K562 (cell line): Measurements from ENCODE around the gene ARPC4.

Experiments
- CHCHD3 ChIP-seq: fragments of 250-450 bp; sonication (Bioruptor Pico); IDR thresholded peaks from 2 replicates; pipeline ENCODE4 v2.1.2; 2022; ENCODE audit warnings: mild to moderate bottlenecking
- EP300 ChIP-seq: IDR thresholded peaks from 2 replicates; pipeline ENCODE4 v1.6.1; 2012; ENCODE audit warnings: low read length, improper control_type of control experiment
- ERF ChIP-seq: fragments of 450-650 bp; formaldehyde crosslinking; IDR thresholded peaks from 2 replicates; pipeline ENCODE4 v1.4.0; 2020; ENCODE audit warnings: mild to moderate bottlenecking, mixed read lengths
- EWSR1 ChIP-seq: fragments of 450-650 bp; IDR thresholded peaks from 2 replicates; pipeline ENCODE4 v1.6.1; 2018; ENCODE audit warnings: borderline replicate concordance, mild to moderate bottlenecking, low read depth, moderate library complexity; ENCODE audit not compliant: partially characterized antibody
- NCOA2 ChIP-seq, 2 experiments: fragments of 450-650 bp; IDR thresholded peaks; 2 replicates each; pipeline ENCODE4 v1.6.1; 2018; ENCODE audit warnings: mild to moderate bottlenecking in 2 of 2, moderate library complexity in 1 of 2; ENCODE audit not compliant: partially characterized antibody in 2 of 2
- RCOR1 ChIP-seq, 2 experiments: IDR thresholded peaks; 2 replicates each; pipeline ENCODE4 v1.6.1; 2012; ENCODE audit warnings: low read depth in 2 of 2, low read length in 2 of 2, borderline replicate concordance in 1 of 2, improper control_type of control experiment in 1 of 2
- ZNF384 ChIP-seq: IDR thresholded peaks from 2 replicates; pipeline ENCODE4 v1.6.1; 2012; ENCODE audit warnings: low read depth, low read length, improper control_type of control experiment
- TF ChIP-seq, protein P1 (sequence below), 3 experiments: IDR thresholded peaks in 2 of 3; conservative IDR thresholded peaks in 1 of 3; 2 replicates each; pipeline ENCODE4 v1.5.1; 2011 to 2012; ENCODE audit warnings: low read length in 3 of 3, mild to moderate bottlenecking in 3 of 3, control low read depth in 2 of 3, improper control_type of control experiment in 1 of 3, inconsistent platforms in 1 of 3, low read depth in 1 of 3, mixed read lengths in 1 of 3, moderate library complexity in 1 of 3; ENCODE audit not compliant: insufficient read depth in 2 of 3
- TF ChIP-seq, protein P2 (sequence below): sonication (generic); formaldehyde crosslinking; IDR thresholded peaks from 2 replicates; pipeline ENCODE4 v1.8.1; 2023; ENCODE audit warnings: mild to moderate bottlenecking, missing genetic modification reagents
- TF ChIP-seq, protein P3 (sequence below): fragments of 450-650 bp; conservative IDR thresholded peaks from 2 replicates; pipeline ENCODE4 v1.6.1; 2016; ENCODE audit warnings: missing genetic modification characterization, low read depth, mild to moderate bottlenecking, control low read depth, missing compliant biosample characterization
- TF ChIP-seq, protein P4 (sequence below): sonication (generic); formaldehyde crosslinking; IDR thresholded peaks from 2 replicates; pipeline ENCODE4 v1.8.0; 2022; ENCODE audit warnings: mild to moderate bottlenecking, missing genetic modification reagents
- TF ChIP-seq, protein P5 (sequence below): sonication (generic); formaldehyde crosslinking; IDR thresholded peaks from 2 replicates; pipeline ENCODE4 v1.8.0; 2023; ENCODE audit warnings: mild to moderate bottlenecking, missing genetic modification reagents
- TF ChIP-seq, protein P6 (sequence below): fragments of 450-650 bp; formaldehyde crosslinking; IDR thresholded peaks from 2 replicates; pipeline ENCODE4 v1.4.0; 2020; ENCODE audit warnings: mild to moderate bottlenecking, moderate library complexity

DNA sequence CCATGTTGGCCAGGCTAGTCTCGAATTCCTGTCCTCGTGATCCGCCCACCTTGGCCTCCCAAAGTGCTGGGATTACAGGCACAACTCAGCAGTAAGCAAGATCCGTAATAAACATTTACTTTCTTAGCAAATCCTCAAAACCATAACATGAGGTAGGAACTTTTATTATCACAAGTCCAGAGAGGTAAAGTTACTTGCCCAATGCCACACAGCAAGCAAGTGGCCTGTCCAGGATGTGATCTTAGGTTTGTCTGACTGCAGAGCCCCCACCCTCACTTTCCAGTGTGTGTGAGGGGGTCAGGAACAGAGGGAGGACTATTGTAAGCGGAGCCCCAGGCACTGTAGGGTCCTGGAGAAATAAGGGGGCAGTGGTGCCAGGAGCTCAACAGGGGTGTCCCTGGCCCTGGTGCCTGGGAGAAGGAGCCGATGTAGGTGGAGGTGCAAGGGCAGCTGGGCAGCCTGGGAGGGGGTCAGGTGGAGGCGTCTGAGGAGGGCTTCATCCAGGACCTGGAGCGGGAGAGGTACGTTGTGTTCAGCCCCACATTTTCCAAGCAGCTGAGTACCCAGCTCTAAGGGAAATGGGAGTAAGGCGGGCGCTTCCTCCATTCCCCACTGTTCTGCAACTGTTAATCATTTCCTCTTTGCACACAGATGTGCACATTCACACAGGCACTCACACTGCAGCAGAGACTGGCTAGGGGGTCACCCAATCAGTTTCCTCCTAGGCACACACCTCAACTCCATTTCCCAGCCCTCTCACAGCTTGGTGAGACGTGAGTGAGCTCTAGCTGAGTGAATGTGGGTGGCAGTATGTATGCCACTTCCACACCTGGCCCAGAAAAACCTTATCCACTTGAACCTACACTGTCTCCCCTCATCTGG lies 45.1 kb downstream of the ARPC4 start:
- TF ChIP-seq EWSR1 (no peak), NCOA2 (IDR thresholded peaks at IDR 0.05; ENCODE audit: partially characterized antibody in 2 of 2) (no peak), ERF (CRISPR knock-in tag) (no peak), ZNF384 (no peak), EP300 (no peak), CHCHD3 (CRISPR knock-in tag) (no peak), RCOR1 (IDR thresholded peaks at IDR 0.05; ENCODE audit: borderline replicate concordance in 1 of 2, low read depth in 2 of 2, low read length in 2 of 2) (no peak)
- TF ChIP-seq, protein P1, sequence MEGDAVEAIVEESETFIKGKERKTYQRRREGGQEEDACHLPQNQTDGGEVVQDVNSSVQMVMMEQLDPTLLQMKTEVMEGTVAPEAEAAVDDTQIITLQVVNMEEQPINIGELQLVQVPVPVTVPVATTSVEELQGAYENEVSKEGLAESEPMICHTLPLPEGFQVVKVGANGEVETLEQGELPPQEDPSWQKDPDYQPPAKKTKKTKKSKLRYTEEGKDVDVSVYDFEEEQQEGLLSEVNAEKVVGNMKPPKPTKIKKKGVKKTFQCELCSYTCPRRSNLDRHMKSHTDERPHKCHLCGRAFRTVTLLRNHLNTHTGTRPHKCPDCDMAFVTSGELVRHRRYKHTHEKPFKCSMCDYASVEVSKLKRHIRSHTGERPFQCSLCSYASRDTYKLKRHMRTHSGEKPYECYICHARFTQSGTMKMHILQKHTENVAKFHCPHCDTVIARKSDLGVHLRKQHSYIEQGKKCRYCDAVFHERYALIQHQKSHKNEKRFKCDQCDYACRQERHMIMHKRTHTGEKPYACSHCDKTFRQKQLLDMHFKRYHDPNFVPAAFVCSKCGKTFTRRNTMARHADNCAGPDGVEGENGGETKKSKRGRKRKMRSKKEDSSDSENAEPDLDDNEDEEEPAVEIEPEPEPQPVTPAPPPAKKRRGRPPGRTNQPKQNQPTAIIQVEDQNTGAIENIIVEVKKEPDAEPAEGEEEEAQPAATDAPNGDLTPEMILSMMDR (IDR thresholded peaks at IDR 0.05 in 2 of 3, conservative IDR thresholded peaks at IDR 0.05 in 1 of 3; ENCODE audit: insufficient read depth in 2 of 3, low read depth in 1 of 3, low read length in 3 of 3) = no peak
- TF ChIP-seq, protein P2, sequence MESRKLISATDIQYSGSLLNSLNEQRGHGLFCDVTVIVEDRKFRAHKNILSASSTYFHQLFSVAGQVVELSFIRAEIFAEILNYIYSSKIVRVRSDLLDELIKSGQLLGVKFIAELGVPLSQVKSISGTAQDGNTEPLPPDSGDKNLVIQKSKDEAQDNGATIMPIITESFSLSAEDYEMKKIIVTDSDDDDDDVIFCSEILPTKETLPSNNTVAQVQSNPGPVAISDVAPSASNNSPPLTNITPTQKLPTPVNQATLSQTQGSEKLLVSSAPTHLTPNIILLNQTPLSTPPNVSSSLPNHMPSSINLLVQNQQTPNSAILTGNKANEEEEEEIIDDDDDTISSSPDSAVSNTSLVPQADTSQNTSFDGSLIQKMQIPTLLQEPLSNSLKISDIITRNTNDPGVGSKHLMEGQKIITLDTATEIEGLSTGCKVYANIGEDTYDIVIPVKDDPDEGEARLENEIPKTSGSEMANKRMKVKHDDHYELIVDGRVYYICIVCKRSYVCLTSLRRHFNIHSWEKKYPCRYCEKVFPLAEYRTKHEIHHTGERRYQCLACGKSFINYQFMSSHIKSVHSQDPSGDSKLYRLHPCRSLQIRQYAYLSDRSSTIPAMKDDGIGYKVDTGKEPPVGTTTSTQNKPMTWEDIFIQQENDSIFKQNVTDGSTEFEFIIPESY (CRISPR knock-in tag) = no peak
- TF ChIP-seq, protein P3, sequence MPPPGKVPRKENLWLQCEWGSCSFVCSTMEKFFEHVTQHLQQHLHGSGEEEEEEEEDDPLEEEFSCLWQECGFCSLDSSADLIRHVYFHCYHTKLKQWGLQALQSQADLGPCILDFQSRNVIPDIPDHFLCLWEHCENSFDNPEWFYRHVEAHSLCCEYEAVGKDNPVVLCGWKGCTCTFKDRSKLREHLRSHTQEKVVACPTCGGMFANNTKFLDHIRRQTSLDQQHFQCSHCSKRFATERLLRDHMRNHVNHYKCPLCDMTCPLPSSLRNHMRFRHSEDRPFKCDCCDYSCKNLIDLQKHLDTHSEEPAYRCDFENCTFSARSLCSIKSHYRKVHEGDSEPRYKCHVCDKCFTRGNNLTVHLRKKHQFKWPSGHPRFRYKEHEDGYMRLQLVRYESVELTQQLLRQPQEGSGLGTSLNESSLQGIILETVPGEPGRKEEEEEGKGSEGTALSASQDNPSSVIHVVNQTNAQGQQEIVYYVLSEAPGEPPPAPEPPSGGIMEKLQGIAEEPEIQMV (tag) = no peak
- TF ChIP-seq, protein P4, sequence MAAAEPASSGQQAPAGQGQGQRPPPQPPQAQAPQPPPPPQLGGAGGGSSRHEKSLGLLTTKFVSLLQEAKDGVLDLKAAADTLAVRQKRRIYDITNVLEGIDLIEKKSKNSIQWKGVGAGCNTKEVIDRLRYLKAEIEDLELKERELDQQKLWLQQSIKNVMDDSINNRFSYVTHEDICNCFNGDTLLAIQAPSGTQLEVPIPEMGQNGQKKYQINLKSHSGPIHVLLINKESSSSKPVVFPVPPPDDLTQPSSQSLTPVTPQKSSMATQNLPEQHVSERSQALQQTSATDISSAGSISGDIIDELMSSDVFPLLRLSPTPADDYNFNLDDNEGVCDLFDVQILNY = no peak
- TF ChIP-seq, protein P5, sequence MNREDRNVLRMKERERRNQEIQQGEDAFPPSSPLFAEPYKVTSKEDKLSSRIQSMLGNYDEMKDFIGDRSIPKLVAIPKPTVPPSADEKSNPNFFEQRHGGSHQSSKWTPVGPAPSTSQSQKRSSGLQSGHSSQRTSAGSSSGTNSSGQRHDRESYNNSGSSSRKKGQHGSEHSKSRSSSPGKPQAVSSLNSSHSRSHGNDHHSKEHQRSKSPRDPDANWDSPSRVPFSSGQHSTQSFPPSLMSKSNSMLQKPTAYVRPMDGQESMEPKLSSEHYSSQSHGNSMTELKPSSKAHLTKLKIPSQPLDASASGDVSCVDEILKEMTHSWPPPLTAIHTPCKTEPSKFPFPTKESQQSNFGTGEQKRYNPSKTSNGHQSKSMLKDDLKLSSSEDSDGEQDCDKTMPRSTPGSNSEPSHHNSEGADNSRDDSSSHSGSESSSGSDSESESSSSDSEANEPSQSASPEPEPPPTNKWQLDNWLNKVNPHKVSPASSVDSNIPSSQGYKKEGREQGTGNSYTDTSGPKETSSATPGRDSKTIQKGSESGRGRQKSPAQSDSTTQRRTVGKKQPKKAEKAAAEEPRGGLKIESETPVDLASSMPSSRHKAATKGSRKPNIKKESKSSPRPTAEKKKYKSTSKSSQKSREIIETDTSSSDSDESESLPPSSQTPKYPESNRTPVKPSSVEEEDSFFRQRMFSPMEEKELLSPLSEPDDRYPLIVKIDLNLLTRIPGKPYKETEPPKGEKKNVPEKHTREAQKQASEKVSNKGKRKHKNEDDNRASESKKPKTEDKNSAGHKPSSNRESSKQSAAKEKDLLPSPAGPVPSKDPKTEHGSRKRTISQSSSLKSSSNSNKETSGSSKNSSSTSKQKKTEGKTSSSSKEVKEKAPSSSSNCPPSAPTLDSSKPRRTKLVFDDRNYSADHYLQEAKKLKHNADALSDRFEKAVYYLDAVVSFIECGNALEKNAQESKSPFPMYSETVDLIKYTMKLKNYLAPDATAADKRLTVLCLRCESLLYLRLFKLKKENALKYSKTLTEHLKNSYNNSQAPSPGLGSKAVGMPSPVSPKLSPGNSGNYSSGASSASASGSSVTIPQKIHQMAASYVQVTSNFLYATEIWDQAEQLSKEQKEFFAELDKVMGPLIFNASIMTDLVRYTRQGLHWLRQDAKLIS (CRISPR knock-in tag) = no peak
- TF ChIP-seq, protein P6, sequence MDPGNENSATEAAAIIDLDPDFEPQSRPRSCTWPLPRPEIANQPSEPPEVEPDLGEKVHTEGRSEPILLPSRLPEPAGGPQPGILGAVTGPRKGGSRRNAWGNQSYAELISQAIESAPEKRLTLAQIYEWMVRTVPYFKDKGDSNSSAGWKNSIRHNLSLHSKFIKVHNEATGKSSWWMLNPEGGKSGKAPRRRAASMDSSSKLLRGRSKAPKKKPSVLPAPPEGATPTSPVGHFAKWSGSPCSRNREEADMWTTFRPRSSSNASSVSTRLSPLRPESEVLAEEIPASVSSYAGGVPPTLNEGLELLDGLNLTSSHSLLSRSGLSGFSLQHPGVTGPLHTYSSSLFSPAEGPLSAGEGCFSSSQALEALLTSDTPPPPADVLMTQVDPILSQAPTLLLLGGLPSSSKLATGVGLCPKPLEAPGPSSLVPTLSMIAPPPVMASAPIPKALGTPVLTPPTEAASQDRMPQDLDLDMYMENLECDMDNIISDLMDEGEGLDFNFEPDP (CRISPR knock-in tag) = no peak
